ENCODE results near the gene ADCY6.
A peak's percentile ranks its signal among the peaks of the same experiment; 100 is the strongest.

ADCY6 gene

DNA sequence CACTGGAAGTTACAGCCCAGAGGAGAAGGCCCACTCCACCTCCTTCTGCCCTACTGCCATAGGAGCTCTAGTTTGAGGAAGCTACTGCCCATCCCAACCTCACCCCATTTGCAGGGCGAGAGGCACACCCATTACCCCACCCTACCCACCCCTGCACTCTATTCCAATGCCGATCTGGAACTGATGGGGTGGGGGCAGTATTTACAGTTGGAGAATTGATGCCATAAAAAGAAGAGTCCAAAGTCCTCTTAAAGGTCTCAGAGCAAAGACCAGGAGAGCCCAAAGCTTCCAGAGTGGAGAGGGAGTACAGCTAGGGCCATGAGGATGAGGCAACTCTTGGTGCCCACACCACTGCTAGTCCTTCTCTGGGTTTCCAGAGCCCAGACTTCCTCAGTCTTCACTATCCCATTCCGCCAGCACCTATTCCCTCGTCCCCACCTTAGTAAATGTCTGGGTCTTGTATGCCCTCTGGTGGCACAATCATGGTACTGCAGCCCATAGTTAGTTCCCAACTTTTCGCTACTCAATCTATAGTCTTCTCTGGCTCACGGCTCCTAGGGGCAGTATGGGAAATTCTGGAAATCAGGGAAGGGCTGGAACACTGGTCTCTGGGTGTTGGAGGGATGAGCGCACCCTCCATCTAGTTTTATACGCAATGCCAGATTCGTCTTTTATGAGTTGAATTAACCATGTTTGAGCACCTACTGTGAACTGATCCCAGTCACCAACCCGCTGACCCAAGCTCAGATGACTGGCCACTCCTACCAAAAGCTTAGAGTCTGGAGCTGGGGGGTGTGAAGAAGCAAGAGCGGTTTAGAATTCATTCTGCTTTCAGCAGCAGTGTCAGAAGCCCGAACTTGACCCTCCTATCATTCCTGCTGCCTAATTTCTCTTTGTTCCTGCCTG, 6.9 kb upstream of the ADCY6 start:
- Histone ChIP-seq H3K27me3 (peaks cover 28% of the 10 kb centered on the region), H3K4me3 (ENCODE audit: low read depth in 1 of 2, low read length in 1 of 2) (no peak overlapping the region), H3K36me3 (no peaks in the 10 kb centered on the region), H3K4me1 (ENCODE audit: control insufficient read depth in 1 of 2, insufficient read depth in 1 of 2, low read depth in 1 of 2, low read length in 1 of 2) (peaks cover 3 to 5% of the 10 kb centered on the region in 2 experiments), H3K9me3 (no peaks in the 10 kb centered on the region), H3K27ac (no peak overlapping the region)
- TF ChIP-seq, protein P1, sequence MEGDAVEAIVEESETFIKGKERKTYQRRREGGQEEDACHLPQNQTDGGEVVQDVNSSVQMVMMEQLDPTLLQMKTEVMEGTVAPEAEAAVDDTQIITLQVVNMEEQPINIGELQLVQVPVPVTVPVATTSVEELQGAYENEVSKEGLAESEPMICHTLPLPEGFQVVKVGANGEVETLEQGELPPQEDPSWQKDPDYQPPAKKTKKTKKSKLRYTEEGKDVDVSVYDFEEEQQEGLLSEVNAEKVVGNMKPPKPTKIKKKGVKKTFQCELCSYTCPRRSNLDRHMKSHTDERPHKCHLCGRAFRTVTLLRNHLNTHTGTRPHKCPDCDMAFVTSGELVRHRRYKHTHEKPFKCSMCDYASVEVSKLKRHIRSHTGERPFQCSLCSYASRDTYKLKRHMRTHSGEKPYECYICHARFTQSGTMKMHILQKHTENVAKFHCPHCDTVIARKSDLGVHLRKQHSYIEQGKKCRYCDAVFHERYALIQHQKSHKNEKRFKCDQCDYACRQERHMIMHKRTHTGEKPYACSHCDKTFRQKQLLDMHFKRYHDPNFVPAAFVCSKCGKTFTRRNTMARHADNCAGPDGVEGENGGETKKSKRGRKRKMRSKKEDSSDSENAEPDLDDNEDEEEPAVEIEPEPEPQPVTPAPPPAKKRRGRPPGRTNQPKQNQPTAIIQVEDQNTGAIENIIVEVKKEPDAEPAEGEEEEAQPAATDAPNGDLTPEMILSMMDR (IDR thresholded peaks at IDR 0.05), result peak; percentile 91

DNA sequence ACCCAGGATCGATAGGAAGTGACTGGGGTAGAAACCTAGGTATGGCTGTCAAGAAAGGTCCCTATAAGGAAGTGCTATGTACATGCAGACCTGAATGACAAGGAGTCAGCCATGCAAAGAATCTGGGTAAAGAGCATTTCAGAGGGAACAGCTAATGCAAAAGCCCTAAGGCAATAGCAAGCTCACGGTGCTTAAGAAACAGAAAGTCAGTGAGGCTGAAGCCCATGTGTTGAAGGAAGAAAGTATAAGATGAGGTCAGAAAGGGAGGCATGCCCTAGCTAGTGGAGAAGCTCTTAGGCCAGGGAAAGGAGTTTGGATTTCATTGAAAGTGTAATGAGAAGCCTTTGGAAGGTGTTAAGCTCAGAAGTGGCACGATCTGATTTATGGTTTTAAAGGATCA, 6.0 kb upstream of the ADCY6 start:
- H3K4me1 ChIP-seq (ENCODE audit: control insufficient read depth in 1 of 2, insufficient read depth in 1 of 2, low read depth in 1 of 2, low read length in 1 of 2), result peaks cover 3 to 5% of the 10 kb centered on the region in 2 experiments
- H3K36me3 ChIP-seq, result no peaks in the 10 kb centered on the region
- H3K27me3 ChIP-seq, result peaks cover 28% of the 10 kb centered on the region
- H3K27ac ChIP-seq, result no peak overlapping the region
- TF ChIP-seq, protein P1 (IDR thresholded peaks at IDR 0.05), result no peak
- H3K9me3 ChIP-seq, result no peaks in the 10 kb centered on the region
- no peak overlapping the region for H3K4me3 ChIP-seq (ENCODE audit: low read depth in 1 of 2, low read length in 1 of 2)

DNA sequence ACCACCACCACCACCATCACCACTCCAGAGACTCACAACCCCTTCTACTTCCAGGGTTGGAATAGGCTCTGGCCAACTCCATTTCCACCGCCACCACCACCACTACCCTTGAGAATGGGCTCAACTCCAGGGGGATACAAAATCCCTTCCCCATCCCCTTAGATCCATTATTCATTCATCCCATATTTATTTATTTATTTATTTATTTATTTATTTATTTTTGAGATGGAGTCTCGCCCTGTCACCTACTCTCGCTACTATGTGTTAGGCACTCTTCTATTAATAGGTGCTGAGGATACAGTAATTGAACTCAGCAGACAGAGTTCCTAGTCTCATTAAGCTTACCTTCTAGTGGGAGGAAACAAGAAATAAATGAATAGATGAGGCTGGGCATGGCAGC, 4.8 kb upstream of the ADCY6 start:
- TF ChIP-seq, protein P1 (IDR thresholded peaks at IDR 0.05), result no peak
- Histone ChIP-seq H3K4me1 (ENCODE audit: control insufficient read depth in 1 of 2, insufficient read depth in 1 of 2, low read depth in 1 of 2, low read length in 1 of 2) (peaks cover 3 to 10% of the 10 kb centered on the region in 2 experiments), H3K4me3 (ENCODE audit: low read depth in 1 of 2, low read length in 1 of 2) (no peak overlapping the region)

DNA sequence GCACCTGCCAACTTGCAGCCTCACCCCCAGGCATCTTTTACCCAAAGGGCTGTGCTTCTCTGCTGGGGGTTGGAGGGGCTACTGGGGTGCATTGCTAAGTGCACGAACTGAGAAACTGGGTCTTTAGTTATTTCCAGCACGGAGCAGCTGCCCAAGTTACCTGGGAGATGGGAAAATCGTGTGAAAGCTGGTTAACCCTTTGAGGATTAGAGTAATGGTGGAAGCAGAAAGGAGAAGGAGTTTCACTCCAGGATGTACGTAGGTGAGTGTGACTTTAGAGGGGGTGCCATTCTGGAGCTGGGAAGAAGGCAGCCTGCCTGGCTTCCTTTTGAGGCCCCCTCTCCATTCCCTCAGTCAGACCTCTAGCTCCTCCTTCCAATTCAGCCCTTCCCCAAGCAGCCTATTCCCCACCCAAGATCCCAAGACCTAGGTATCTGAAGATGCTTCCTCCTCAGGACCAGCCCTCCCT, 1.0 kb upstream of the ADCY6 start:
- H3K4me3 ChIP-seq (ENCODE audit: low read depth in 1 of 2, low read length in 1 of 2), result no peak overlapping the region
- no peaks in the 10 kb centered on the region for H3K36me3 ChIP-seq
- TF ChIP-seq, protein P1 (IDR thresholded peaks at IDR 0.05), result no peak
- H3K27ac ChIP-seq, result no peak overlapping the region
- no peaks in the 10 kb centered on the region for H3K9me3 ChIP-seq
- peaks cover 0 to 10% of the 10 kb centered on the region in 2 experiments for H3K4me1 ChIP-seq (ENCODE audit: control insufficient read depth in 1 of 2, insufficient read depth in 1 of 2, low read depth in 1 of 2, low read length in 1 of 2)
- peaks cover 70% of the 10 kb centered on the region for H3K27me3 ChIP-seq

More for the DNA sequence above, 4.8 kb upstream of the ADCY6 start:
- Histone ChIP-seq H3K27me3 (peaks cover 38% of the 10 kb centered on the region), H3K9me3 (no peaks in the 10 kb centered on the region), H3K27ac (no peak overlapping the region), H3K36me3 (no peaks in the 10 kb centered on the region)

DNA sequence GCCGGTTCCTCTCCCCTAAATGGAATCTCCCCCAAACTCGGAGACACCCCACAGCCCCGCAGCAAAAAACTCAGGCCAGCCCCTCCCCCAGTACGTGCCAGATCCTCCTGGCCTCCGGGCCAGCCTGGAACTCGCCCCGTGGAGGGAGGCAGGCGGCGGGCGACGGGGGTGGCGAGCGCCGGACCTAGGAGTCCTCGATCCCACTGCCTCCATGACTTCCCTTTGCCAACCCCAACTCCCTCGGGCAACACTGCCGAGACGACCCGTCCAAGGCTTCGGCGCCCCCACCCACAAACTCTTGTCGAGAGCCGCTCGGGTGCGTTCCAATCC, 400 bp downstream of the ADCY6 start:
- TF ChIP-seq, protein P1 (IDR thresholded peaks at IDR 0.05), result no peak
- Histone ChIP-seq H3K4me3 (ENCODE audit: low read depth in 1 of 2, low read length in 1 of 2) (no peak overlapping the region), H3K27ac (no peak overlapping the region), H3K27me3 (peaks cover 71% of the 10 kb centered on the region), H3K36me3 (no peaks in the 10 kb centered on the region), H3K4me1 (ENCODE audit: control insufficient read depth in 1 of 2, insufficient read depth in 1 of 2, low read depth in 1 of 2, low read length in 1 of 2) (peaks cover 0 to 10% of the 10 kb centered on the region in 2 experiments), H3K9me3 (no peaks in the 10 kb centered on the region)

All from neutrophil (primary cell).